Measurements from ENCODE around the gene SPOCK3. TPM values are rescaled to one million over a fixed set of nuclear protein-coding genes. Genes with fewer than 3 reads are reported as not detected.

Gene SPOCK3
- total RNA-seq, 4 donors from 2014 or later, result not detected

GRCh38 chr4:167034983-167035382 lies 199.3 kb downstream of the SPOCK3 start:
- H3K9me3 ChIP-seq, result no peaks in the 10 kb centered on the region

GRCh38 chr4:167032871-167033270 lies 201.4 kb downstream of the SPOCK3 start:
- Histone ChIP-seq H3K36me3 (no peaks in the 10 kb centered on the region), H3K4me1 (no peaks in the 10 kb centered on the region), H3K9me3 (no peaks in the 10 kb centered on the region), H3K27me3 (no peaks in the 10 kb centered on the region), H3K27ac (no peak overlapping the region), H3K4me3 (replicated peaks in 1 of 3) (no peak overlapping the region)
- TF ChIP-seq CTCF (IDR thresholded peaks at IDR 0.05), result no peak
- no peak for TF ChIP-seq POLR2A (IDR thresholded peaks at IDR 0.05)
- intact Hi-C loops (cut with DNase I), result no loop called here
- 88 to 91% methylated on average over 3 of the region's 3 CpGs for WGBS, 2 donors
- DNase-seq, result no peak

More at GRCh38 chr4:167034983-167035382, 199.3 kb downstream of the SPOCK3 start:
- Histone ChIP-seq H3K27ac (no peak overlapping the region), H3K4me3 (replicated peaks in 1 of 3) (no peak overlapping the region), H3K27me3 (no peaks in the 10 kb centered on the region), H3K4me1 (no peaks in the 10 kb centered on the region), H3K36me3 (no peaks in the 10 kb centered on the region)
- intact Hi-C loops (cut with DNase I), result no loop called here
- TF ChIP-seq POLR2A (IDR thresholded peaks at IDR 0.05) (no peak), CTCF (IDR thresholded peaks at IDR 0.05) (no peak)
- no peak for DNase-seq
- WGBS, 2 donors, result 59 to 65% methylated on average over 2 of the region's 2 CpGs

GRCh38 chr4:167031534-167032156 lies 202.6 kb downstream of the SPOCK3 start:
- Histone ChIP-seq H3K9me3 (no peaks in the 10 kb centered on the region), H3K4me3 (replicated peaks in 1 of 3) (no peak overlapping the region), H3K36me3 (no peaks in the 10 kb centered on the region), H3K4me1 (no peaks in the 10 kb centered on the region), H3K27ac (no peak overlapping the region), H3K27me3 (no peaks in the 10 kb centered on the region)
- no peak for TF ChIP-seq CTCF (IDR thresholded peaks at IDR 0.05)
- no peak for TF ChIP-seq POLR2A (IDR thresholded peaks at IDR 0.05)
- DNase-seq, result no peak
- intact Hi-C loops (cut with DNase I), result no loop called here
- WGBS, 2 donors, result 50 to 55% methylated on average over 3 of the region's 3 CpGs

GRCh38 chr4:167028976-167029375 lies 205.3 kb downstream of the SPOCK3 start:
- H3K27ac ChIP-seq, result no peak overlapping the region
- intact Hi-C loops (cut with DNase I), result no loop called here
- no peaks in the 10 kb centered on the region for H3K9me3 ChIP-seq
- H3K27me3 ChIP-seq, result no peaks in the 10 kb centered on the region
- DNase-seq, result no peak
- no peaks in the 10 kb centered on the region for H3K4me1 ChIP-seq
- H3K4me3 ChIP-seq (replicated peaks in 1 of 3), result no peak overlapping the region
- no peaks in the 10 kb centered on the region for H3K36me3 ChIP-seq
- TF ChIP-seq POLR2A (IDR thresholded peaks at IDR 0.05) (no peak), CTCF (IDR thresholded peaks at IDR 0.05) (no peak)
- 87 to 89% methylated on average over 3 of the region's 3 CpGs for WGBS, 2 donors

- Histone ChIP-seq H3K4me1 (no peaks in the 10 kb centered on the region), H3K4me3 (replicated peaks in 1 of 3) (no peak overlapping the region), H3K9me3 (no peaks in the 10 kb centered on the region), H3K36me3 (no peaks in the 10 kb centered on the region), H3K27ac (no peak overlapping the region), H3K27me3 (no peaks in the 10 kb centered on the region)
- no peak for TF ChIP-seq CTCF (IDR thresholded peaks at IDR 0.05)
- no peak for TF ChIP-seq POLR2A (IDR thresholded peaks at IDR 0.05)
- intact Hi-C loops (cut with DNase I), result no loop called here
- no peak for DNase-seq
- 75 to 78% methylated on average over 3 of the region's 3 CpGs for WGBS, 2 donors
Measured at GRCh38 chr4:167025670-167026069, 208.6 kb downstream of the SPOCK3 start.
